Measurements from ENCODE around the gene RBM48. TPM values are rescaled to one million over a fixed set of nuclear protein-coding genes. Genes with fewer than 3 reads are reported as not detected.

The RBM48 gene
- total and polyA plus RNA-seq, 2 of the 8 experiments (the other 6 are each of a cell fraction or from before 2014, with no cell fraction given) = 4.3 to 8.6 TPM

- H3K4ac ChIP-seq (replicated peaks; ENCODE audit: insufficient read length, low read depth, low read length) = no peak overlapping the region
- H3K79me1 ChIP-seq (ENCODE audit: low read depth, low read length) = no peaks in the 10 kb centered on the region
- H2BK5ac ChIP-seq (ENCODE audit: low read depth, low read length) = no peak overlapping the region
- no peak overlapping the region for H3K14ac ChIP-seq (ENCODE audit: insufficient read length)
- H3K27ac ChIP-seq (ENCODE audit: low read depth, low read length) = no peak overlapping the region
- no peak overlapping the region for H2BK12ac ChIP-seq (ENCODE audit: low read depth, low read length)
- no peak overlapping the region for H3K4me3 ChIP-seq (ENCODE audit: extremely low read depth in 1 of 4, insufficient read depth in 2 of 4, low read depth in 3 of 4, low read length in 4 of 4)
- H3K9me3 ChIP-seq (ENCODE audit: insufficient read depth in 2 of 2, low read depth in 1 of 2, low read length in 1 of 2) = no peaks in the 10 kb centered on the region
- H3K4me2 ChIP-seq (ENCODE audit: insufficient read depth in 1 of 2, low read depth in 2 of 2, low read length in 2 of 2) = no peak overlapping the region
- ChIA-PET CTCF (ENCODE audit: partially characterized antibody) (interaction anchor here (0.7 to 1.4 kb wide), 3 partner anchors 62 to 629 kb away, joined by 3 read pairs; no protein-coding TSS in a partner anchor), POLR2A (ENCODE audit: partially characterized antibody) (no interaction called here)
- no peak overlapping the region for H3K23ac ChIP-seq (ENCODE audit: insufficient read length)
- no peak for TF ChIP-seq KDM5A (IDR thresholded peaks at IDR 0.05; ENCODE audit: low read length)
- peak; percentile 28; the same call in 1 of the 2 replicates for TF ChIP-seq POLR2AphosphoS5 (IDR thresholded peaks at IDR 0.05; ENCODE audit: low read depth, low read length)
- H4K20me1 ChIP-seq (replicated peaks in 1 of 2; ENCODE audit: control insufficient read depth in 1 of 2, insufficient read depth in 2 of 2, low read length in 2 of 2) = no peaks in the 10 kb centered on the region
- H3K18ac ChIP-seq (ENCODE audit: extremely low read depth, low read length) = no peak overlapping the region
- H2BK15ac ChIP-seq (ENCODE audit: low read length) = no peak overlapping the region
- FAIRE-seq = no peak
- no peak overlapping the region for H2BK120ac ChIP-seq (replicated peaks; ENCODE audit: low read depth, low read length)
- no peaks in the 10 kb centered on the region for H3K79me2 ChIP-seq (ENCODE audit: control insufficient read depth in 1 of 2, insufficient read depth in 2 of 2, low read length in 2 of 2)
- peaks cover 0 to 40% (median 12%) of the 10 kb centered on the region in 4 experiments; a peak in 5 of 8 replicates for H3K36me3 ChIP-seq (ENCODE audit: control insufficient read depth in 2 of 4, insufficient read depth in 4 of 4, low read length in 3 of 4)
- no peak overlapping the region for H3K9ac ChIP-seq (replicated peaks in 1 of 4; ENCODE audit: extremely low read depth in 1 of 4, low read depth in 3 of 4, low read length in 3 of 4)
- 88% methylated on average over 2 of the region's 2 CpGs; no CpG with 5 or more reads in 1 of the 2 experiments for WGBS, 2 experiments (ENCODE audit: extremely low coverage in 1 of 2, insufficient coverage in 1 of 2, insufficient read length in 1 of 2, insufficient replicate concordance in 2 of 2, low coverage in 1 of 2, low lambda C conversion rate in 2 of 2, missing lambda C conversion rate in 1 of 2)
- DNase-seq (ENCODE audit: low read depth in 1 of 2, low spot score in 2 of 2) = no peak
- H3K23me2 ChIP-seq (ENCODE audit: low read depth, low read length) = no peaks in the 10 kb centered on the region
- H2AFZ ChIP-seq (ENCODE audit: low read length) = no peak overlapping the region
- no peak overlapping the region for H3K56ac ChIP-seq (replicated peaks; ENCODE audit: insufficient read length, low read depth, low read length)
- no peak overlapping the region for H4K91ac ChIP-seq (replicated peaks; ENCODE audit: insufficient read length, low read length)
- H4K8ac ChIP-seq (ENCODE audit: extremely low read depth, insufficient read depth, low read length) = no peak overlapping the region
- no peak overlapping the region for H4K5ac ChIP-seq (ENCODE audit: insufficient read length, low read depth, low read length)
- no peak overlapping the region for H2BK20ac ChIP-seq (ENCODE audit: low read length)
- H3K4me1 ChIP-seq (replicated peaks in 1 of 4; ENCODE audit: control insufficient read depth in 3 of 4, insufficient read depth in 4 of 4, low read length in 3 of 4) = no peaks in the 10 kb centered on the region
- no peaks in the 10 kb centered on the region for H3K27me3 ChIP-seq (replicated peaks in 1 of 4; ENCODE audit: control insufficient read depth in 3 of 4, extremely low read depth in 1 of 4, insufficient read depth in 3 of 4, low read length in 3 of 4)
- H2AK5ac ChIP-seq (ENCODE audit: low read depth, low read length) = no peak overlapping the region
Observed at GRCh38 chr7:92485974-92486373, 42.6 kb upstream of the RBM48 start.

All from H1 (cell line).